Bone marrow (tissue), 2 donors: ENCODE measurements around the gene BCS1L.

Source experiments
- DNase-seq, 2 donors: peaks; one replicate each; lab custom pipeline; 2025; lab: John Stamatoyannopoulos, UW

The BCS1L gene

GRCh38 chr2:218659258-218659987 lies at the start of gene BCS1L, which contains the start of gene ZNF142:
TSS of gene BCS1L (plus strand) at chr2:218659683. CDS start at chr2:218660988, 1,305 bp downstream.
TSS of gene ZNF142 (minus strand) at chr2:218659623. CDS start at chr2:218656429, 3,194 bp downstream.
- DNase-seq, result peak; percentile 55 to 95

GRCh38 chr2:218615868-218616315 lies 43.6 kb upstream of the BCS1L start:
- no peak for DNase-seq

GRCh38 chr2:218618102-218618860 lies 41.2 kb upstream of the BCS1L start:
- no peak for DNase-seq

- DNase-seq, result no peak
Measured at GRCh38 chr2:218621007-218621406, 38.5 kb upstream of the BCS1L start.

- no peak for DNase-seq
Measured at GRCh38 chr2:218622606-218623365, 36.7 kb upstream of the BCS1L start.

GRCh38 chr2:218623366-218623705 lies 36.1 kb upstream of the BCS1L start:
- no peak for DNase-seq

- DNase-seq, result no peak
Measured at GRCh38 chr2:218626369-218626768, 33.1 kb upstream of the BCS1L start.

GRCh38 chr2:218627939-218628338 lies 31.5 kb upstream of the BCS1L start:
- DNase-seq, result no peak

GRCh38 chr2:218631837-218632236 lies 27.6 kb upstream of the BCS1L start:
- DNase-seq, result no peak

GRCh38 chr2:218635719-218636118 lies 23.8 kb upstream of the BCS1L start:
- no peak for DNase-seq

- DNase-seq, result no peak
Measured at GRCh38 chr2:218638372-218638771, 21.1 kb upstream of the BCS1L start.

- DNase-seq, result no peak
Measured at GRCh38 chr2:218642121-218642656, 17.3 kb upstream of the BCS1L start.

GRCh38 chr2:218642786-218643185 lies 16.7 kb upstream of the BCS1L start:
- DNase-seq, result no peak

GRCh38 chr2:218643751-218644310 lies 15.7 kb upstream of the BCS1L start:
- no peak for DNase-seq

GRCh38 chr2:218644721-218645120 lies 14.8 kb upstream of the BCS1L start:
- no peak for DNase-seq

- no peak for DNase-seq
Measured at GRCh38 chr2:218645126-218645525, 14.4 kb upstream of the BCS1L start.

GRCh38 chr2:218648088-218648786 lies 11.2 kb upstream of the BCS1L start:
- DNase-seq, result peak in 1 of 2 donors; percentile 26

GRCh38 chr2:218648787-218649100 lies 10.7 kb upstream of the BCS1L start:
- no peak for DNase-seq

GRCh38 chr2:218655751-218656150 lies 3.7 kb upstream of the BCS1L start:
- no peak for DNase-seq

- DNase-seq, result no peak
Measured at GRCh38 chr2:218658671-218659257, 719 bp upstream of the BCS1L start.

- DNase-seq, result no peak
Measured at GRCh38 chr2:218659988-218660358, 490 bp downstream of the BCS1L start.
